Measurements from ENCODE around the gene PARD3.

PARD3 gene

GRCh38 chr10:34520510-34520909 is 294.6 kb downstream of the PARD3 start:
- FAIRE-seq (no peak), DNase-seq (ENCODE audit: insufficient read length, low spot score) (no peak)

GRCh38 chr10:34520084-34520483 is 295.0 kb downstream of the PARD3 start:
- DNase-seq (ENCODE audit: insufficient read length, low spot score), result no peak
- TF ChIP-seq, protein P1, sequence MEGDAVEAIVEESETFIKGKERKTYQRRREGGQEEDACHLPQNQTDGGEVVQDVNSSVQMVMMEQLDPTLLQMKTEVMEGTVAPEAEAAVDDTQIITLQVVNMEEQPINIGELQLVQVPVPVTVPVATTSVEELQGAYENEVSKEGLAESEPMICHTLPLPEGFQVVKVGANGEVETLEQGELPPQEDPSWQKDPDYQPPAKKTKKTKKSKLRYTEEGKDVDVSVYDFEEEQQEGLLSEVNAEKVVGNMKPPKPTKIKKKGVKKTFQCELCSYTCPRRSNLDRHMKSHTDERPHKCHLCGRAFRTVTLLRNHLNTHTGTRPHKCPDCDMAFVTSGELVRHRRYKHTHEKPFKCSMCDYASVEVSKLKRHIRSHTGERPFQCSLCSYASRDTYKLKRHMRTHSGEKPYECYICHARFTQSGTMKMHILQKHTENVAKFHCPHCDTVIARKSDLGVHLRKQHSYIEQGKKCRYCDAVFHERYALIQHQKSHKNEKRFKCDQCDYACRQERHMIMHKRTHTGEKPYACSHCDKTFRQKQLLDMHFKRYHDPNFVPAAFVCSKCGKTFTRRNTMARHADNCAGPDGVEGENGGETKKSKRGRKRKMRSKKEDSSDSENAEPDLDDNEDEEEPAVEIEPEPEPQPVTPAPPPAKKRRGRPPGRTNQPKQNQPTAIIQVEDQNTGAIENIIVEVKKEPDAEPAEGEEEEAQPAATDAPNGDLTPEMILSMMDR (IDR thresholded peaks at IDR 0.05; ENCODE audit: insufficient read depth, missing control alignments), result no peak
- no peak for FAIRE-seq

More at GRCh38 chr10:34520510-34520909, 294.6 kb downstream of the PARD3 start:
- TF ChIP-seq, protein P1 (IDR thresholded peaks at IDR 0.05; ENCODE audit: insufficient read depth, missing control alignments), result no peak

GRCh38 chr10:34514290-34514689 is 300.8 kb downstream of the PARD3 start:
- FAIRE-seq (no peak), DNase-seq (ENCODE audit: insufficient read length, low spot score) (no peak)
- TF ChIP-seq, protein P1 (IDR thresholded peaks at IDR 0.05; ENCODE audit: insufficient read depth, missing control alignments), result no peak

DNA sequence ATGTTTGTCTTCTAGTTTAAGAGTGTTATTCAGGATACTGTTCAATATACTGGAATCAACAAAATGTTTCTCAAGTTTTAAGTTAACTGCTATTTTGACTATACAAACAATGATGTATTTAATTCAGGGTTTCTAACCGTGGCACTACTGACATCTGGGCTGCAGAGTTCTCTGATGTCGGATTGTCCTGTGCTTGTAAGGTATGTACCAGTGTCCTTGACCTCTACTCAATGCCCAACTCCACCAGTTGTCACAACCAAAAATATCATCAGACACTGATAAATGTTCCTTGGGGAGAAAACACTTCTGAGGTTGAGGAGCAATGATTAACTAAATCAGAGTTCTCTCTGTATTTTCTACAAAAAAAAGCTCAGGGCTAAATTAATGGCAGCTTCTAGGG is 301.5 kb downstream of the PARD3 start:
- no peak for DNase-seq (ENCODE audit: insufficient read length, low spot score)
- TF ChIP-seq, protein P1 (IDR thresholded peaks at IDR 0.05; ENCODE audit: insufficient read depth, missing control alignments), result no peak
- FAIRE-seq, result no peak

- DNase-seq (ENCODE audit: insufficient read length, low spot score) (no peak), FAIRE-seq (no peak)
- TF ChIP-seq, protein P1 (IDR thresholded peaks at IDR 0.05; ENCODE audit: insufficient read depth, missing control alignments), result no peak
Measured at GRCh38 chr10:34507217-34507616, 307.9 kb downstream of the PARD3 start.

DNA sequence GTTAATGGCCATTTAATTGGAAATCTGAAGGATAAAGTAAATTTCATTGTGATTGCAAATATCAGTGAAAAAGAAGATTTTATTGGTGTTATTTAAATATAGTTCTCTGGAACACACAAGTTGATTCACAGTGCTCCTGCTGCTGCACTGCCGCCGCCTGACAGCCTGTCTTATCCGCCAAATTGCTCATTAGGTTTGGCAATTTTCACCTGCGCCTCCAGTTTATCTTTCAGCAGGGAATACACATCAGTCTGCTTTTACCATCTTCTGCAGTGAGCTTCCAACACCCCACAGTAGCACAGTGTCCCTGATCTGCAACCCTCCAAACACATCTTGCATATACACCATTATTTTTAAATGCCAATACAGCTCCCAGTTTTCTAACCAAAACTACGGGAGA is 308.3 kb downstream of the PARD3 start:
- FAIRE-seq (no peak), DNase-seq (ENCODE audit: insufficient read length, low spot score) (no peak)
- TF ChIP-seq, protein P1 (IDR thresholded peaks at IDR 0.05; ENCODE audit: insufficient read depth, missing control alignments), result no peak

DNA sequence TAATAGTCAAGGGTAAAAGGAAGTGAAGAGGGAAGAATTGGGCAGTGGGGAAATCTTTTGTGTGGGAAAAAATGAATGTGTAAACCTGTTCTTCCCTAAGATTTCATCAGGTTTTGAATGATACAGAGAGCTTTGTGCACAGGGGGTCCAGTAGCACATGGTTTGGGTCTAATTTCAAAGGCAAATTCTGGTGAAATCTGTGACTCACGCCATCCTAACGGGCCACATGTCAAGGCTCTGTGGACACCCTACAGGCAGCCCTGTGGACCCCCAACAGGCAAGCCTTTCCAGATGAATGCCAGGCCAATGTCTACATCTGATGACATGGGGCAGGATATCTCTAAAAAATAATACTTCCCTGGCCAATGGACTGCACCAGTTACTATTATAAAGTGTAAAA is 309.8 kb downstream of the PARD3 start:
- FAIRE-seq, result no peak
- DNase-seq (ENCODE audit: insufficient read length, low spot score), result no peak

More for the DNA sequence above, 309.8 kb downstream of the PARD3 start:
- TF ChIP-seq, protein P1 (IDR thresholded peaks at IDR 0.05; ENCODE audit: insufficient read depth, missing control alignments), result no peak

All from D721Med (cell line).